Right ventricle myocardium inferior (tissue), 1 donor: Measurements from ENCODE around the gene RABGAP1. TPM values are rescaled to one million over a fixed set of nuclear protein-coding genes. Genes with fewer than 3 reads are reported as not detected.

Experiments used
- ATAC-seq: fragments of 200-7000 bp; cut with Tn5 transposase; one replicate; pipeline ENCODE4 v1.9.1; 2020; ENCODE audit warnings: mild to moderate bottlenecking, moderate library complexity
- DNase-seq: peaks from one replicate; pipeline ENCODE4 v3.0.0; 2021; ENCODE audit errors: missing footprints
- intact Hi-C: fragments of 100-400 bp; cut with DNase I; formaldehyde crosslinking; loops from one replicate; pipeline ENCODE4 v1.11.0; 2022
- total RNA-seq: library from RNA; stranded (reverse); fragmentation: NEBNext Ultra II Directional; extraction: Animal tissue kit (Norgen Biotek cat#: 25700); gene quantifications from one replicate; pipeline ENCODE4 v1.2.1, GENCODE V29; 2021
- donor health status: DM: no; HTN: yes; CAD: no; lungs with severe emphysema.

RABGAP1 gene
- total RNA-seq, 1 donor from 2014 or later = 45.1 TPM

DNA sequence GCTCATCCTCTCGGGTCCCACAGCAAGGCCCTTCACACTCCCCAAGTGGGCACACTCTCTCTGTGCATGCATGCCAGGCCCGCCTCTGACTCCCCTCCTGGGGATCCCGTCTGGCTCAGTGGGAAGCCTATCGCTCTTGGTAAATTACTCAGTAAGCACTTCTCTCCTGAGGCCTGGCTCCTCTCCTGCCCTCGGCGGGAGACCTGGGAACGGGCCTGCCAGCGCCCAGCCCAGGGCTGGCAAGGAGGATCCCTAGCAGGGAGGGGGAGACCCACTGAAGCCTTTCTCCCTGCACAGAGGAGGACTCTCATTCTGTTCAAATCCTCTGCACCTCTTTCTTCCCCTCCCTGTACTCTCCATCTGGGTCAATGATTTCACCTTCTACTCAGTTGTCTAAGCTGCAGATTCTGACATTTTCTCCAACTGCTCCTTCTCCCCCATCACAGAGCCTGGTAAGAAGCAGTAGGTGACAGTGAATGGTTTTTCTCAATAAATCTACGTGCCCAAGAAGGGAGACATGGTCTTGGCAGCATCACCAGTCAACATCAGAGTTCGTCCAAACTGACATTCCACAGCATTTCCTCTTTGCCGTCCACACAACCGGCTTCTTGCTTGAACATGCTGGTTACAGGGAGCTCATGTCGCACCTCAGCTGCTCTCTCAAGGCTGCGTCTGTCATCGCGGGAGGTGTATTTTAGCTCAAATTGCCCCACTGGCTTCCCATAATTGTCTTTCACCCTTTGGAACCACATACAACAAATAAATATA is 174.5 kb downstream of the RABGAP1 start:
- intact Hi-C loops = loop anchor here (10.0 kb wide), 1 partner anchor 229 kb away; no protein-coding TSS in a partner anchor

GRCh38 chr9:123116036-123116435 is 175.2 kb downstream of the RABGAP1 start:
- intact Hi-C loops = loop anchor here (10.0 kb wide), 1 partner anchor 229 kb away; no protein-coding TSS in a partner anchor
- no peak for DNase-seq
- no peak for ATAC-seq

More for the DNA sequence above, 174.5 kb downstream of the RABGAP1 start:
- DNase-seq (no peak), ATAC-seq (peak; percentile 62)

DNA sequence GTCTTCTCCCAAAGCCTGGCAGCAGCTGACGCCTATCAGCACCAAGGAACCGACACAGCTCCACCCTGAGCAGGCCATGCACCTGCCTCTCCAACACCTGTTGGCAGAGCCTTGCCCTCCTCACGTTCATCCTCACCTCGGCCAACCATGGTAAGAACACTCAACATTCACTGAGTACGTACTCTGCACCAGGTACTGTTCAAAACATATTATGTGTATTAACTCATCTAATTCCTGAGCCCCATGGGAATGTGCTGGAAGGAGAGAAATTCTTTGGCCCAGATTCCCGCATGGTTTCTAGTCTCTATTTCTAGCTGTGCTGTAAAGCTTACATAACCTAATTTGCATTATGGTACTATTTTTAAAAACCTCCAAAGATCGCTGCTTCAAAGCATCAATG is 178.7 kb downstream of the RABGAP1 start:
- intact Hi-C loops = loop anchor here (10.0 kb wide), 1 partner anchor 225 kb away; no protein-coding TSS in a partner anchor
- no peak for DNase-seq
- peak; percentile 40 for ATAC-seq

- DNase-seq (no peak), ATAC-seq (no peak)
- intact Hi-C loops = no loop called here
Measured at GRCh38 chr9:123120131-123120530, 179.3 kb downstream of the RABGAP1 start.

DNA sequence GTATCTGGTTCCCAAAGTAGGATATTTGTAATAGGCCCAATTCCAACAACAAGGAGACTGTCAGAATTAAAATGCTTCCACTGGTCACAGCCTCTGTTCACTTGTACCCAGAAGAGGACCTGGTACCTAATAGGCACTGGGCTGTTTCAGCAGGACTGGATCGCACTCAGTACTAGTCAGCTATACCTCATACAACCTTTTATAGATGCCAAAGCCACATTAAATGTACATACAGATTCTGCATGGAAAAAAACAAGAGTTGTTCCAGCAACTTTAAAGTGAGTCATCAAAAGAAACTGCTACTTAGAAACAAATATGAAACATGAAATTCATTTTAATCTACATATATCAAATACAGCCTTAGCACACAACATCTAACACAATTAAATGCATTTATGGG is 180.1 kb downstream of the RABGAP1 start:
- intact Hi-C loops = no loop called here
- DNase-seq = no peak
- no peak for ATAC-seq

- DNase-seq = no peak
- ATAC-seq = no peak
- intact Hi-C loops = no loop called here
Measured at GRCh38 chr9:123121457-123121856, 180.6 kb downstream of the RABGAP1 start.

- ATAC-seq = no peak
- DNase-seq = no peak
- intact Hi-C loops = no loop called here
Measured at GRCh38 chr9:123127512-123128075, 186.8 kb downstream of the RABGAP1 start.

GRCh38 chr9:123128591-123128990 is 187.8 kb downstream of the RABGAP1 start:
- DNase-seq = no peak
- ATAC-seq = no peak
- intact Hi-C loops = no loop called here

DNA sequence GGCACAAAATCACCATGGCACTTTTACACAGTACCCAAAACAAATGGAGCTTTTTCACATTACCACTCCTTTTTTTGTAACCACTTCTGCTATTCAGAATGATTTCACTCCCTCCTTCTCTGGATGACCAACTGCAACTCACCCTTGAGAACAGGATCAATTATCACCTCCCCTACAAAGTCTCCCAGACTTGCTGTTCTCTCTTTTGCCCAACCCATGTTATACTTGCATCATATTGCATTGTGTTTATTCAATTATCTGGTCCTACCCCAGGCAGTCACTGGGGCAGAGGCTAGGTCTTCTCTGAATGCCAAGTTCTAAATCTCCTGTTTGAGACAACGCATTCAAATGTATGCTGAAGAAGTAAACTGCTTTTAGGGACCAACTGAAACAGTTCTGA is 188.6 kb downstream of the RABGAP1 start:
- no peak for DNase-seq
- intact Hi-C loops = no loop called here
- no peak for ATAC-seq

DNA sequence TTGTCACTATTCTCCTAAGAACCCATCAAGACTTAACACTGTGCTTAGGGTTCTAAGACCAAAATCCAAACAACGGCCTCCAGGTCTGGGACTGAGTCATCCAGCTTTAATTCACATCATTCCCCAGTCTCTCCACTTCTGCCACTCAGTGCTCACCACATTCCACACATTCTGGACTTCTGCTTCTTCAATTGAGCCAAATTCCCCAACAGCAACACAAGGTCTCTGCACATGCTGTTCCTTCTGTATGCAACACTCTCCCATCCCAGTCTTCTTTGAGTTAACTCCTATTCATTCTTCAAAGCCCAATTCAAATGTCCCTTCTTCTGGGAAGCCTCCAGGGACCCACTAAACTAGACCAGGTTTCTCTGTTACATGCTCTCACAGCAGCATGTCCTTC is 190.4 kb downstream of the RABGAP1 start:
- DNase-seq (no peak), ATAC-seq (no peak)
- intact Hi-C loops = no loop called here

GRCh38 chr9:123131993-123132392 is 191.2 kb downstream of the RABGAP1 start:
- no peak for ATAC-seq
- no peak for DNase-seq
- intact Hi-C loops = no loop called here

DNA sequence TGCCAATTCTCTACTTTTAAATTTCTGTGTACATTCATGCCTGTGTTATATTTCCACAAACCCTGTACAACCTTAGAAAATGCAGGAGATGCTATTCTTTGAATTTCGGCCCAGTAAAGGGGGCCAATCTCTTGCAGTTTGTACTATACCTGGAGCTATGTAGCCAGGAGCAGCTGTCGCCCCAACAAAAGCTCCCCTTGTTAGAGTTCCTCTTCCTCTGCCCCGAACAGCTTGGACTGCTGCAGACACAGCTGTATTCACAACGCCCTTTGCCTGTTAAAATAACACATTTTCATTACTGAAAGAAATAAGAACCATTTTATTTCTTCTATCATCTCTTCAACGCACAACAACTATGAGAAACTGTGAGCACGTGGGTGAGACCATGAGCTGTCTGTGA is 191.9 kb downstream of the RABGAP1 start:
- ATAC-seq (no peak), DNase-seq (no peak)
- intact Hi-C loops = no loop called here

- no peak for ATAC-seq
- no peak for DNase-seq
- intact Hi-C loops = no loop called here
Measured at GRCh38 chr9:123135430-123135829, 194.6 kb downstream of the RABGAP1 start.

DNA sequence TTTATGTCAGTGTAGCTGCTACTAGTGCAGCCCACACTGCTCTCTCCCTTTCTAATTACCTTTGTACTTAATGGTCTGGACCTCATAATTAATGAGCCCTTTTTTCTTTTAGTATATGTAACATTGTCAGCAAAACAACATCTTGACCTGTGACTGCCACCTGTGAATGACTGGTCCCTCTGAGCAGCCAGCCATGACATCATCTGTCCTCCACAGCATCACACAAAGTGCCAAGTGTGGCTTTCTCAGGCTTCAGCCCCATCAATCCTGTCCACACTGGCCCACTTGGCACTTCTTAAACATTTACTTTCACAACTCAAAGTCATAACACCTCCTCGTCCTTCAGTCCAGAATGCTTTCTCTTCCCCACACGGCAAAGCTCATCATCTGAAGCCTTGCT is 197.3 kb downstream of the RABGAP1 start:
- intact Hi-C loops = no loop called here
- DNase-seq (no peak), ATAC-seq (no peak)

DNA sequence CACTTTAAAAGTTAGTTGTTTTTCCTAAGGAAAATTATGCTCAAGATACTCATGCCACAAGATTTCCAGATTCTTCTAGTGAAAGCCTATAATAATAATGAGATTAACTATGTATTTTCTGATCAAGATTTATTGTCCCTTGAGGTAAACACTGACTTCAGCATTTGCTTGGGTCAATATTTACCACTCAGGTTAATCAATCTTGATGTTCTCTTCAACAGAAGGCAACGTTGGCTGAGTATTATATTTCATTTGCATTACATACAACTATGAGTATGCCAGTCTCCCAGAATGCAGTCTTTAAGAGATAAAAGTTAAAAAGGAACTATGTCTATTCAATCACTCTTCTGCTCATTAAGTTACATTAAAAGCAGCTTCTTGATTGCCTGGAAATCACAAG is 208.2 kb downstream of the RABGAP1 start:
- DNase-seq (no peak), ATAC-seq (no peak)
- intact Hi-C loops = no loop called here

DNA sequence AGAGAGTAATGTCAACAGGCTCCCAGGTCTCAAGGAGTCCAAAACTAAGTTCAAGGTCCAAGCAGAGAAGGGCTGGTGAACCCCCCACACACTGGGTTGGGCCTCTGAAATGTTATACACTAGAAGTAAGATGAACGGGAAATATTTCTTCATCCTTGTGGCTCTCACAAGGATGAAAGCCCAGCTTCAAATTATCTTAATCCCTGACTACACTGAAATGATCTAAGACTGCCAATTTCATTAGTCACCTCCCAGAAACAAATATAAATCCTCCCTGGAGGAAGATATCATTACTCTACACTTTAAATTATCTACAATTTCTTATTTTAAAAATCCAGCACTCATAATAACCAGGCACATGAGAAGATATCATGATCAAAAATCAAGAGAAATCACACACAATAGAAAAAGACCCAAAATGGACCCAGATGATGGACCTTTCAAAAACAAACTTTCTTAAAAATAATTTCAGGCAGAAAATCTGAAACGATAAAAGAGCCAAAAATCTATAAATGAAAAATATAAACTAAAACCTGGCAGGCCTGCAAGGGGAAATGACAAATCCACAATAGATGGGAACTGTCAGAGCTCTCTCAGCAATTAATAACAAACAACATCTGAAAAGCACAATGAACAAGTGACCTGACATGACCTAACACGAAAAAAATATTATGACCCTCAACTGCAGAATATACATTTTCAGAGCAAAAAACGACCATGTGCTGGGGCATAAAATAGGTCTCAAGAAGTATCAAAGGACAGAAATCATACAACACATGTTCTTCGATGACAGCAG is 210.1 kb downstream of the RABGAP1 start:
- intact Hi-C loops = no loop called here
- no peak for DNase-seq

More for the DNA sequence above, 210.1 kb downstream of the RABGAP1 start:
- no peak for ATAC-seq
